Hematopoietic multipotent progenitor cell treated with erythropoietin and hydrocortisone succinate and interleukin-3 and kit ligand, for 6 days (in vitro differentiated cells): ENCODE measurements around the gene SLC30A7.

ENCODE experiments used
- DNase-seq: peaks from one replicate; pipeline ENCODE4 v3.0.0-alpha.2; 2015

Gene SLC30A7

DNA sequence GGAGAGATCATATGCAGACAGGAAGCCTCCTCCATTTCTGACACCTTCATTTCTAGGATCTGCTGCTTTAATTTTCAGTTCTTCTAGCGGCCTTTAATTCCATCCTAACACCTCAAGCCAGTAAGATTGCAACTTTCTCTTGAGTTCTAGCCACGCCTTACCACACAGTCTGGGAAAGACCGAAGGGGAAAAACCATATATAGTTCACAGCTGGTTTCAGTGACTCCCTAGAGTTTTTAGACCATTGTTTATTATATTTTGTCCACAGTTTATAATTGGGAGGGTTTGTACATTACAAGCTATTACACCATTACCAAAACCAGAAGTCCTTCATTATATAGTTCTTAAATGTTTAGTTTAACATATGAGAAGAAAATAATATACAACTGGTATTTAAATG, 92.2 kb downstream of the SLC30A7 start:
- DNase-seq = no peak

DNA sequence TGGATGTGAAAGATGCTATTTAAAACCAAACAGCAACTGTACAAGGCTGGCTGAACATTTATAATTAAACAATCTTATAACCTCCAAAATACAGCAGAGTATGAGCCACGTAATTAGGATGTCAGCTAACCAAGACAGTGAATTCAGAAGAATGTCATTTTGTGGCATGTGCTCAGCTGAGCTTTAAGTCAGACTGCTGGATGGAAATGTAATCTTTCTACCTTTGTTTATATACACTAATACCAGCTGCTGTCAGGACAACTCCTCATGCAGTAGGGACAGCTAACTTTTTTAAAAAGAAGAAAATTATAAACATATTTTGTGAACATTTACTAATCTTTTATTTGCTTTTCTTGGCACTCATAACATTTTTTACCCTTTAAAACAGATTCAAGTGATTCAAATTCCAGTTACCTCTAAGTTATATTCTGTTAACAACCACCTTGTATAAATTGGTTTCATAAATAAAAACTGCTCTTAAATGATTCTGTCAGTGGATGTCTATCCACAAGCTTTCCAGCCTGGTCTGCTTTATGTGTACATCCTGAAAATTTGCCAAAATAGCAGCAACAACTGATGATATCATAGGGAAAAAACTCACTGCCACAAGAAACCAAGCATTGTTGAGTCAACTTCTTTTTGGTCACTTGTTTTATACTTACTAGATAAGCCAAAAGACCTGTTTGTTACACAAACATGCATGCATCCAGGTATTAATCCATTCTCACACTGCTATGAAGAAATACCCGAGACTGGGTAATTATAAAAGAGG, 93.6 kb downstream of the SLC30A7 start:
- DNase-seq = no peak

DNA sequence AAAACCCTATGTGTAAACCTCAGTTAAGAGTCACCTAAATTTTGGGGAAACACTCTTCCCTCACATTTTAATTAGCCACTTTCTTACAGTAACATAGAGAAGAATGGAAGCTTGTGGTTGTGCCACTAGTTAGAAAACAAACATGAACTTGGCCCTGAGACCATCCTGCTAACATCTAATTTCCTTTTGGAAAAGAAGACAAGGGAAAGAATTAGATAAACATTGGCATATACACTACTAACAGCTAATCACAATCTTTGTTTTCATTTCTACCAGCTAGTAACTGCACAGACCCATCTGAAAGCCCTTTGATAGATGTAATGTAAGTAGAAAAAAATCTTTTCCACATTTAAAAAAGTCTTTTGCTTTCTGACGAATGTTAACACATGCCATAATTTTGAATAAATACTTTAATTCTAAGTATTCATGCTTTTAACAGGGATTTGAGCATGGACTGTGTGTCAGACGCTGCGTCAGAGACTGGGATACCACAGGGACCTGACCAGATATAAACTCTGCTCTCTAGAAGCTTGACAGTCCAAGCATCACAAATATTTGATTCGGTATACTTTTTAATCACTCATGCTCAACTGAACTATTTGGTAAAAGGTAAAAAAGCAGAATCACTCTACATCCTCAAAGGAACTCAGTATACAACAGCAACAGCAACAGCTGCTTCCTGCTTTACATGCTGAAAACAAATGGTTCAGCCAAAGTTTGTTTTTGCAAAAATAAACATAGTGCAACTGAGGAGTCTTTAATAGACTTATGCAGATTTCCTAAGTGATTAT, 99.5 kb downstream of the SLC30A7 start:
- DNase-seq = no peak

DNA sequence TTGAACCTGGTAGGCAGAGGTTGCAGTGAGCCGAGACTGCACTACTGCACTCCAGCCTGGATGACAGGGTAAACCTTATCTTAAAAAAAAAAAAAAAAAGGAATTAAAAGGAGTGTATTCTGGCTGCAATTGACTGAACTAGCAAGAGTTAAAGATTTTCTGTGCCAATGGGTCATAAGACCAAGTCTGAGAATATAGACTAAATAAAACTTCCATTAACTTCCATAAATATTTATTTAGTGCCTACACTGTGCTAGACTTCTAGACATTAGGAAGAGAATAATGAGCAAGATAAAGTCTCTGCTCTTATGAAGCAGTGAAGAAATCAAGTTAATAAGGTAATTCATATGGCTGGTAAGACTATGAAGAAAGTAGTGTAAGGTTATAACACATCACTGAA, 102.5 kb downstream of the SLC30A7 start:
- no peak for DNase-seq

DNA sequence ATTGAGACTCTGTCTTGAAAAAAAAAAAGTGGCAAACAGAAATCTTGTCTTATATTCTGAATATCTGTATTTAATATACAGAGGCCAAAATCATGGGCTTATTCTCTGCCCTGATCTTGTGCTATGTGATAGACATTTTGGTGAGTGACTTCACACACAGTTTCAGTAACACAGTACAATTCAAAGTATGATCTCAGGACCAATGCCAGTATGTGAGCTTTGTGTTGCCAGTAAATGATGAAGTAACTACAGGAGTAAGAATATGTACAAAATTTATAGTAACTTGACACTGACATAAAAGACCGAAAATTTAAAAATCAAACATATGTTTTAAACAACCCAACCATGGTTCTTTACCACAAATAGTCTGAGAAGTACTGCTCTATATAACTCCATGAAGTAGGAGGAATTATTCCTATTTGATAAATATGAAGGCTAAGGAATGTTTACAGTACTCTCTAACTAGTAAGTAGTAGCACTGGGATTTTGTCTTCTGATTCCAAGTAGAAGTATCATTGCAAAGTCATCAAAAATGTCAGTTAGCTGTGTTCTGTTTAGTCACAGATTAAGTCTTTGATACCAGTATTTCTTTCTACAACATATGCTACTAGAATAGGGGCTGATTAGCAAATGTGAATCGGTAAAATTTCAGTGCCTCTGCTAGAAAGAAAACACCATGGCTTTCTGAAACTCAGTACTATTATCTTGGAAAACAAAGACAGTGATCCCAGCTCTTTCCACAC, 104.4 kb downstream of the SLC30A7 start:
- peak; percentile 65 for DNase-seq

DNA sequence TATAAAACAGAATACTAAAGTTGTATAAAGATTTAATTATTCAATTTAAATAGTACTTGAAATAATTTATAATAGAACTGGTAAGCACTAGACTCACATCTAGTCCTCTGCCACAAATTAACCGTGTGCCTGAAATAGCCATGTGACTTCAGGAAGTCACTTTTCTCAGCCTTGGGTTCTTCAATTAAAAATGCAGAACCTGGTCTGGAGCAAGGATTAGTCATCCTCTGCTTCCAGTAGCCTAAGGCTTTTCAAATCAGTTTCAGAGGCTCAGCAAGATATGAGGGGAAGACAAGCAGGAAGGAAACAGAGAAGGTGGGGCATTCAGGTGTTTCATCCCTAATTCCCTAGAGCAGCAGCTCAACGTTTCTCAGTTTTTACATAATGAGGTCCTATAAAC, 106.7 kb downstream of the SLC30A7 start:
- DNase-seq = peak; percentile 47

DNA sequence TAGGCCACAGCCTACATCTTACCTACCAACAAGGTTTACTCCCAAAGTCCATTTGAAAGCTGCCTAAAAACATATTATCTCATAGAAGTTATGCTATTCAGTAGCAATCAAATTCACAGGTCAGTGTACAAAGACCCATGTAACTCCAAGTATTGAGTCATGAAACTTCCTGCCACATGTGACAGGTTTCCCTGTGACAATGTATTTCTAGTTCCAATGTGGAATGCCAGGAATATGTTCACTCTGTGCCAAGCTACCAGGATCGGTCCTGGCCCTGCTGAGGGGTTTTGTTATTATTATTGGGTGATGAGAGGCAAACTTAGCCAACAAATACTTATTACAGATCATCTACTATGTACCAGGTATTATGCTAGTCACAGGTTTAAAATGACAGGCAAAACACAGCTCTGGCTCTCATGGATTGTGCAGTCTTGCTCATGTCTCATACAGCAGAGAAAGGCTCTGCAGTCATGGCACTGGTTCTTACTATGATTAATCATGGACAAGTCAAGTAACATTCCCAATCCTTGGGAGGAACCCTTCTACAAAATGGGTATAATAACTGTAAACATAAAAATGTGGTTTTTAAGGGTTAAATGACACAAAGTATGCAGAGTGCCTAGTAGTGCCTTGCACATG, 107.2 kb downstream of the SLC30A7 start:
- DNase-seq = no peak

DNA sequence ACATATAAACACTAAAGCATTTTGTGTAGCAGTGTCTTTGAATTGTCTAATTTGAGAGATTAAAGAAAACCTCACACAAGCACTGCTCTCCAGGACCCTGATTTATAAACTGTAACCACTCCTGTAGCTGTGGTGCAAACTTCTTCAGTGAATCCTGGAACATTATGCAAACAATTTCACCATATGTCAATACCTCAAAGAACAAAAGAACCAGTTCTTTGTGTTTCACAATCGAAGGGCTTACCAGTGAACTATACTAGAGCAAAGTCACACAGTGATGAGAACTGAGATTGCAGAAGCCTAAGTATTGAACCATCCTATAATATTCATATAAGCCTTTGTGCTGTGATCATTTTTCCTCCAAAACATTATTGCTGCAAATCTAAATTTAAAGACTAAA, 108.2 kb downstream of the SLC30A7 start:
- peak; percentile 81 for DNase-seq

DNA sequence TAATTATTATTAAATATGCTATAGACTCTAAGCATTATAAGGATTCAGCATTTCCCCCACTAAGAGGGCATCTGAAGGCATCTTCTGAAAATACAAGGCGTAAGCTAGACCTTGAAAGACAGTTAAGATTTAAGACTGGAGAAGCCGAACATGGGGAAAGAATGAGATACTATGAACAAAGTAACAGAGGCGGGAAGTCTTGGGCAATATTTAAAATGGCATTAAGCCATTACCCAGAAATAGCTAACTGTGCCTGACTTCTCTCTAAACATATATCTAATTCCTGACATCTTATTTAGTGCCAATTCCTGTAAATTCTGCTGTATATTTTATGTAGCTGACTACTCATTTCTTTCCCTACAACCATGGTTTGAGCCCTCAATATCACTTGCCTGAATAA, 108.8 kb downstream of the SLC30A7 start:
- no peak for DNase-seq

DNA sequence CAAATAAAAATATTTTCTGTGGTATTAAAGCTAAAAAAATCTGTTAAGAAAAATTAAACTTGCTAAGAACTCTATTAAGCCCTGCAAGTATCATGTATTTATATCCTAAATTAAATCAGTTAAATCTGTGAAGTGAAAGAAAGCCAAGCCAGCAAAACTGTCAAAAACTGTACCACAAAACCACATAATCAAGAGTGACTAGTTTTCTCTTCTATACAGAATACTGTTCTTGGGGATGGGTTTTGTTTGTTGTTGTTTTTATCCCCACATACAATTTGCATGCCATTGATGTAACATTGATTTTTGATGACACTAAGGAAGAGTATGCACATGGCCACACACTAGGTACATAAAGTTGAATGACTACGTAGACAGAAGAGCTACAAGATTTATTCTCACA, 109.3 kb downstream of the SLC30A7 start:
- no peak for DNase-seq

DNA sequence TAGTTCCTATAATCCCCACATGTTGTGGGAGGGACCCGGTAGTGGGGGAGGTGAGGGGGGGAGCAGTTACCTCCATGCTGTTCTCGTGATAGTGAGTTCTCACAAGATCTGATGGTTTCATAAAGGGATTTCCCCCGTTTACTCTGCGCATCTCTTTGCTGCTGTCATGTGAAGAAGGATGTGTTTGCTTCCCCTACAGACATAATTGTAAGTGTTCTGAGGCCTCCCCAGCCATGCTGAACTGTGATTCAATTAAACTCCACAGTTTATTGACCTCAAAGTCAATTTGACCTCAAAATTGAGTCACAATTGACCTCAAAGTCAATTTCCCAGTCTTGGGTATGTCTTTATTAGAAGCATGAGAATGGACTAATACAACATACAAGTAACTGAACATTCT, 110.0 kb downstream of the SLC30A7 start:
- DNase-seq = no peak

DNA sequence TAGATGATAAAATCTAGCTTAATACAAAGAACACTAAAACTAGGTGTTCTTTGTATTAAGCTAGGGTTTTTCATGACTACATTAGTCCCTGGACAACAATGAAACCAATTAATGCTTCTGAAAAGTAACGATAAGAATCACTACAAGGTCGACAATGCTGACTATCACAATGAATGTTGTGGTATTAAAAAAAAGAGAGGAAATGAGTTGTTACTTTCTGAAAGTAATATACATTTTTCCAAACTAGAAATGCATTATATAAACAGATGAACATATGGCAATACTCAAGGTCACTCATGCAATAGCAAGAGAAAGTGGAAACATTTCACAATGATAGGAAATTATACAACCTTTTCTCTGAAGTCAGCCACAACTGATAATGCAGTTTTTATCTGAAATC, 110.7 kb downstream of the SLC30A7 start:
- DNase-seq = peak; percentile 65

DNA sequence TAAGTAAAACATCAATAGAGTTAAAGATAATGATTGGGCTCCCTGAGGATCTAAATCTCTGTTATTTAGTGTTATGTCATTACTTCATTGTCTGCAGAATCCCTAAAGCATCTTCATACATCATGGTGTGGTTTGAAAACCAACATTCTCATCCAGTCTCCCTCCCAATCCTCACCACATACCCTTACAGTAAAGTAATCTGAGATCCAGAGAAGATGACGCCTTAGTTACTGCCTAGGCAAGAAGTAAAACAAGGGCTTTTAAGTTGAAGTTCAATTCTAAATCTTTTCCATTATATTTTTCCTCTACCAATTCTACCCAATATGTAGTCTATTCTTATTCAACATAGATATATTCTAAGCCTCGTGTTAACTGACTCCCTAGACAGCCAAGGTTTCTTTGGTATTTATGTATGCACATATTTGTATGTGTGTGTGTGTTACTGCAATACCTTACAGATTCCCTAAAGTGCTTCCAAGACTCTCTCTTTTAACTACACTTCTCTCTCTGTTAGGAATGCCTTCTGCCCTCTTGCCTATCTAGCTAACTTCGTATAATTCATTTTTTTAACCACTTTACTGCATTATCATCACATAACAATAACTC, 112.4 kb downstream of the SLC30A7 start:
- no peak for DNase-seq

DNA sequence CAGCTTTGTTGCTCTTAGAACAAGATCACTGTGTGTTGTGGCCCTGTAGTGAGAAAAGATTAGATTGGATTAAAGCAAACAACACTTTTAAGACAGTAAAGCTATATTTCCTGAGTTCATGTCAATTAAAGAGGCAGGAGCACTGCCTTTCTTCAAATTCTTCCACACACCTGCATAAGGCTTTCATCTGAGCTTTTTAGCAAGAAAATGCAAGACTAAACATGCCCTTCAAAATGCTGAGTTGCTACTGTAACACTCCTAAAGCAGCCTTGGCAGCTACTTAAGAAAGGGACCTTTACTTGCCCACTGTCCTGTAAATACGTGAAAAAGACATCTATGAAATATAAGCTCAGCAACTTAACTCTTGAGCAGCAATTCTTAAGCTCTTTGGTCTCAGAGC, 117.9 kb downstream of the SLC30A7 start:
- no peak for DNase-seq

DNA sequence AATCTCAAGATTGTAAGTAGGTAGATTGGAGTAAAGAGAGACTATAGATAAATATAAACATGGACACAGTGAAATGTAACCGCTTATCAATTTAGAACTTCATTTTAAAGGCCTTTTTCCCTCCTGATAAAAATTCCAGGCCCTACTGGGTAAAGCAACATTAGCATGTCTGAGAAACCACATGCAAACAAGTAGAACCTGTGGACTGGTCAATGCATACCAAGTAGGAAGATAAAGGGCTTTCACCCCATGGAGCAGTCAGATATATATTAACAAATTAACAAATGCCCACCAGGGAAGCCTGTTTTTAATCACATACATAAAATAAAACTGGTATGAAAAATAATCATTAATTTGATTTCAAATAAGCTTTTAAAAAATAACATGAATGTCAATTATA, 121.6 kb downstream of the SLC30A7 start:
- no peak for DNase-seq

DNA sequence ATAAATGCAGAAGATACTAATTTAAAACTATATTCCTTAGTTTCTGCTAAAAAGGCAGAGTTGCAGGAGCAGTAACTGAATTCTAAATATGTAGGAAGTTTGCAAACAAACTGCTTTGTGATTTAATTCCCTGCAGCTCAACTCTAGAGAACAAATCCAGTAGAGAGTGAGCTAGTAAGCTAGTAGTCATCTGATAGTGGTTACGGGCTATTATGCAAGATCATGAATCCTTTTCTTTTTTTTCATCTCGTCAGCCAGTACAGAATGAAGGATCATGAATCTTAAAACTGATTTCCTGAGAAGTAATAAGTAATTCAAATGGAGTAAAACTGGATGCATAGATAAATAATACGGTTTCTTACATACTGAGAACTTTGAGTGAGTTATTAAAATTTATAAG, 126.4 kb downstream of the SLC30A7 start:
- peak; percentile 53 for DNase-seq

DNA sequence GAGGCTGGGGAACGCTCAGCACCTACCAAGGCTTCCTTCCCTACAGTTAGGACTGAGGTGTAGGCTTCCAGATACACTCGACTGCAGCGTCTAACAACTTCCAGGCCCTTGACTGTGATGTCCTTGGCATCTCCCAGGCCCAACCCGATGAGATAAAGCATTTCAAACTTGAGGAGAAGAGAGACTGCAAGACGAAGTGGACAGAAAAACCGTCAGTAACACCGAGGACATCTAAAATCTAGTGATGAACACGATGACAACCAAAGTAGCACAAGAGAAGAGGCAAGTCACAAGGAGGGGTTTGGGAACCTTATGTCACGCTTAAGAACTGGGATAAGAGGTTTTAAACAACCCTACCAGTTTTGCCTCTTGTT, 129.4 kb downstream of the SLC30A7 start:
- no peak for DNase-seq

DNA sequence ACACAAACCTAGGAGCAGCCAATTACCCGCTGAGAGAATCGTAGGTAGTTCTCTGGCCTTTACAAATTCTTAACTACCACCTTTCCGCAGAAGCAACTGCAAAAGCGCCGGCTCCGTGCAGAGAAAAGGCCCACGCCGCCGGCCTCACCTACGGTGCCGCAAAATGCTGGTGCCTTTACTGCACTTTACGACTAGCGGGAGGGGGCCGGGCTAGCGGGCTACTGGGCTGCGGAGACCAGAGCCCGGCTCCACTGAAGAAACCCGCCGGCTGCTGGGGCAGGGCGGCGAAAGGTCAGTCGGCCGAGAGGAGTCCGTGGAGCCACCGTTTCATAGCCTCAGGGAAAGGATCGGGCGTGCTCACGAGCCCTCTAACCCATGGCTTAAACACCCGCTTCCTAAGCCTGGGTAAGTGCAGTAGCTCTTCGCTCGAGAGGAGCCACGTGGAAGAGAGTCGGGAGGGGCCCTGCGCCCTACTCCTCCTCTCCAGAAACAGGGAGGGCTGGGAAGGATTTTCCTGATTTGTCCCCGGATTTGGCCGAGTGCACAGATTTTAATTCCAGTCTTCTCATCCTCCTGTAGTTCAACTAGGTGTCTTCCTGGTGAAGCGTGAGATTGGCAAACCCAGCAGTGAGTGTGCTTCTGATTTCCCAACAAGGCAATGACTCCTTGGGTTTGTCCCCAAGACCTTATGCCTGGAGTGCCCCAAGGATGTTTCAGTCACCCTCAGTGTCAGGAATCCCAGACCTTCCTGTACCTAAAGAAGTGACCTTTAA, 130.0 kb downstream of the SLC30A7 start, which contains the start of gene DPH5:
DPH5 (minus strand) TSS at position 128 of the 773 bp plus-strand sequence. CDS start 341 bp downstream, outside the sequence.
- peak; percentile 96 for DNase-seq

DNA sequence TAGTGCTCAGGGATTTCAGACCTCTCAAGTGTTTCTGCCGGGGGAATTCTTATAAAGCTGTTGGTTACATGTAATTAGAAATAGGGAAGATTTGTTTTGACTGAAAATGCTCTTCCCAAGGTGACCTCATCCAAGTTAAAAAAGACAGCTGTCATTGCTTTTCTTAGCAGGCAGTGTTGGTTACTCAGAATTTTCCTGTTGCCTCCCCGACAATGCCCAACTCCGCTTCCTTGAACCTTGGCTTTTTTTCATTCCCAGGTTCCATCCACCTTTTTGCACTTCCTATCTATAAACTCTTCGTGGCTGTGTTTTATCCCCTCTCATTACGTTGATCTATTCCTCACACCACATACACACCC, 130.5 kb downstream of the SLC30A7 start:
- DNase-seq = peak; percentile 14

DNA sequence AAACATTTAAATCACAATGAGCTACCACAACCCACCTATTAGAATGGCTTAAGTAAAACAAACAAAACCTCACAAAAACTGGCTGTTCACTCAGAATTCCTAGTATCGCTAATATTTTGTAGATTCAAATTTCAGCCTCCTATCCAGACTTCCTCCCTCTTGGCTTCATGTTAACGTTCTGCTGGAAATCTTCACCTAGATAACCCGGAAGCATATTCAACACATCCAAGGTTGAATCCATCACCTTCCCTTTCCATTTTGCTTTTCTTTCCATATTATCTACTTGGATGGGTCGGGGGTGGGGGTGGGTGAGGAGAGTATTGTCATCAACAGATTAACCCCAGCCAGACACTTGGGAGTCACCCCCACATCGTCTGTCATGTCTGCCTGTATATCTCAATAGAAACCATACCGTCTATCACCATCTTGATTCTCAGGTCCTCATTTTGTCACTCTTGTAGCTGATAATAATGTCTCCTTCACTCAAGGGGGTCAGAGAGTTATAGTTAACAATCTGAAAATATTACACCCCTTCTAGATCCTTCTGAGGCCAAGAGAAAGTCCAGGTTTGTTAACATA, 131.4 kb downstream of the SLC30A7 start:
- DNase-seq = no peak

DNA sequence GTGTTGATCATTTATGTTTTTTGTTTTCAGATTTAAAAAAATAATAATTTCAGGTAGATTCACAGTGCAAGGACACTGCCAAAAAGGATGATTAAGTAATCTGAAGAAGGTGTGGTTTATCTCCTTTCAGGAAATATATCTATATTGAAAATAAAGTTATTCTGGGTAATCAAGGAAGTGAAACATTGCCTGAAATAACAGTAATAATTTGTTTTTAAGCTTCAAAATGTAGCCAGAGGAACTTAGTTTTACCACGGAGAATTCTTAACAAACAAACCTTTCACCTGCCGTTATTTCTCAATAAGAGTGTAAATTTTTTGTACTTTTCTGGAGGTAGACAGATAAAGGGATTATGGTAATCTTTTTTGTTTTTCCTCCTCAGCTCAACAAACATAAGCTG, 132.6 kb downstream of the SLC30A7 start:
- no peak for DNase-seq

DNA sequence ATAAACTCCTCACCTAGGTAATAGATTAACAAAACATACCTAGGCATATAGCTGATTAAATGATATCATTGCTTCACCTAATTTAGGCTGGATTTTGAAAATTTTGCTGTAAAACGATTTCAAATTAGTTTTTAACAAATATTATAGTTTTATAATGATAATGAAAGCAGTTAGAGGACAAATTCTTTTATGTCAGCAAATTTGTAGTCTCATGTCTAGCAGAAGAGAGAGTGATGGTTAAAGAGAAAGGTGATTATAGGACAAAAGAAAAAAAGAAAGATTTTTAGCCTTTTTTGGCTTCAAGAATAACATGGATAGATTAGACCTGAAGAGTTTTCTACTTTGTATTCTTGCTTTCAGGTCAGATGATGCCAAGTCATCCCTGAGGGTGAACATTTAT, 133.3 kb downstream of the SLC30A7 start:
- DNase-seq = no peak
